HG03064 (cell line): Measurements from ENCODE around the gene SPACA4.
"Not testable (repeated sequence)": the region's sequence is repeated elsewhere in the genome, so short reads cannot be mapped to it uniquely, and the experiment has no call there.

Source experiments
- ATAC-seq: cut with Tn5 transposase; IDR thresholded peaks from one replicate; pipeline ENCODE4 v1.9.1; 2021; ENCODE audit warnings: low read depth; ENCODE audit not compliant: unreplicated experiment

SPACA4 gene, protein sequence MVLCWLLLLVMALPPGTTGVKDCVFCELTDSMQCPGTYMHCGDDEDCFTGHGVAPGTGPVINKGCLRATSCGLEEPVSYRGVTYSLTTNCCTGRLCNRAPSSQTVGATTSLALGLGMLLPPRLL

DNA sequence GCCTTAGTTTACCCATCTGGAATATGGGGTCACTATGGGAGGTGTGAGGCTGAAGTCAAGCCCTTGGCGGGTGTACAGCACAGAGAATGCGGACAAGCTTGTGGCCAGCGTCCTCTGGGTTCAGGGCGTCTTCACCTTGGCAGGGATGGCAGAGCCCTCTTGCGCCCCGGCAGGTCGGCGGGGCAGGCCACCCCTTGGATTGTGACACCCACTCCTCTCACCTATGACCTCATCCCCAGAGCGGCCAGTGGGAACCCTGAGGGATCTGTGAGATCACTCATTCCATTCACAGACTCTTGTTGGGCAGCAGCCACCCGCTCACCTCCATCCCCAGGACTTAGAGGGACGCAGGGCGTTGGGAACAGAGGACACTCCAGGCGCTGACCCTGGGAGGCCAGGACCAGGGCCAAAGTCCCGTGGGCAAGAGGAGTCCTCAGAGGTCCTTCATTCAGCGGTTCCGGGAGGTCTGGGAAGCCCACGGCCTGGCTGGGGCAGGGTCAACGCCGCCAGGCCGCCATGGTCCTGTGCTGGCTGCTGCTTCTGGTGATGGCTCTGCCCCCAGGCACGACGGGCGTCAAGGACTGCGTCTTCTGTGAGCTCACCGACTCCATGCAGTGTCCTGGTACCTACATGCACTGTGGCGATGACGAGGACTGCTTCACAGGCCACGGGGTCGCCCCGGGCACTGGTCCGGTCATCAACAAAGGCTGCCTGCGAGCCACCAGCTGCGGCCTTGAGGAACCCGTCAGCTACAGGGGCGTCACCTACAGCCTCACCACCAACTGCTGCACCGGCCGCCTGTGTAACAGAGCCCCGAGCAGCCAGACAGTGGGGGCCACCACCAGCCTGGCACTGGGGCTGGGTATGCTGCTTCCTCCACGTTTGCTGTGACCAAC is at the start of gene SPACA4:
Gene SPACA4 (plus strand): TSS at position 280 of the 896 bp plus-strand sequence. CDS start 237 bp downstream, at position 517.
- no peak for ATAC-seq

- ATAC-seq = no peak
Observed at GRCh38 chr19:48556825-48557224, 49.7 kb upstream of the SPACA4 start.

- no peak for ATAC-seq
Observed at GRCh38 chr19:48558018-48558684, 48.4 kb upstream of the SPACA4 start.

DNA sequence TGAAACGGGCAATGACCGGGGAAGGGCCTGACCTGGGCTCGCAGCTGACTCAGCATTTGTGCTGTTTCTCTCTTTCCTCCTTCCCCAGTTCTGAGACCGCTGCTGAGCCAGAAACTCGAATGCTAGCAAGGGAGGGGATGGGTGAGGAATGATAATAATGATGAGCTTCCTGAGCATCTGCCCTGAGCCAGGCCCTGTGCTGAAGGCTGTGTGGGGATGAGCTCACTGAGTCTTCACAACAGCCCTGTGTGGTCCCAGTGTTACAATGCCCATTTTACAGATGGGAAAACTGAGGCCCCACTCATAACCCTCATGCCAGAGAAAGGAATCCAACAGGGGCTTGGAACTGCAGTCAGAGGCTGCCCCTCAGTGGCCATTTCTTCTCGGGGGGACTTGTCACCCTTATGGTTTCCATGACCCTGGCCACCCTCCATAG is 46.4 kb upstream of the SPACA4 start:
- ATAC-seq = no peak

GRCh38 chr19:48561412-48561811 is 45.1 kb upstream of the SPACA4 start:
- ATAC-seq = no peak

DNA sequence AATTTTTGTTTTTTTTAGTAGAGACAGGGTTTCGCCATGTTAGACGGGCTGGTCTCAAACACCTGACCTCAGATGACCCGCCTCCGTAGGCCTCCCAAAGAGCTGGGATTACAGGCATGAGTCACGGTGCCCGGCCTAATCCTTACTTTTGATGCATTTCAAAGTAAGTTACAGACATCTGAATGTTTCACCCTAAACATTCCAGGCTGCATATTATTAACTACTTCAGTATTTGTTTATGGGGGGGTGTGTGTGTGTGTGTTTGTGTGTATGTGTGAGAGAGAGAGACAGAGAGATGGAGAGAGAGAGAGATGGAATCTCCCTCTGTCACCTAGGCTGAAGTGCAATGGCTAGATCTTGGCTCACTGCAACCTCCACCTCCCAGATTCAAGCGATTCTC is 41.5 kb upstream of the SPACA4 start:
- no peak for ATAC-seq

DNA sequence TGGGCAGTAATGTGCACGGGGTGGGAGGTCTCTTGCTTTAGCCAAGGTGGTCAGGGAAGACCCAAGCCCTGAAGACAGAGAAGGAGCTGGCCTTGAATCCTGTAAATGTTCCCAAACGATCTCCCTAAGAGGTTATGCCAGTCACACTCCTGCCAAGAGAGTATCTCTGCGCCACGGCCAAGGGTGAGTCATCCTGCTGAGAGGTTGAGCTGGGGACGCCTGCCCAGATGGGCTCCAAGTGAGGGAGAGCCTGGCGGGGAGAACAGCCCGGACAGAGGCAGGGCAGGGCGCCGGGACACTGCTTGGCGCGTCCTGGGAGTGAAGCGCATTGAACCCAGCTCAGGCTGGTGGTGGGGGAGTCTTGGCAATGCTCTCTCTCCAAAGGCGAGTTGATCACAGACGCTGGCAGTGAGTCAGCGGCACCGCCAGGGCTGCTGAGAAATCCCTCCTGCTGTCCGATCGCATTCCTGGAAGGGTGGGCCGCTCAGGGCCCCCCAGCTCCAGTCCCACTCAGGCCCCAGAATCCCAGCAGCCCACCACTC is 38.1 kb upstream of the SPACA4 start:
- no peak for ATAC-seq

DNA sequence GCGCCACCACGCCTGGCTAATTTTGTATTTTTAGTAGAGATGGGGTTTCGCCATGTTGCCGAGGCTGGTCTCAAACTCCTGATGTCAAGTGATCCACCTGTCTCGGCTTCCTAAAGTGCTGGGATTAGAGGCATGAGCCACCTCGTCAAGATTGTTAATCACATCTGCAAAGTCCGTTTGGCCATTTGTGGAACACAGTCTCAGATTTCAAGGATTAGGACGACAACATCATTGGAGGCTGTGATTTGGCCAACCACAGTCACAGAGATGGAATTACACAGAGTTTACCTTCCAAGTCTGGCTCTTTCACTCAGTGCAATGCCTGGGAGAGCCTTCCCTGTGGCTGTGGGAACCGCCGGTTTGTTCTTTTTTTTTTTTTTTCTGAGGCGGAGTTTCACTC is 36.7 kb upstream of the SPACA4 start:
- no peak for ATAC-seq

DNA sequence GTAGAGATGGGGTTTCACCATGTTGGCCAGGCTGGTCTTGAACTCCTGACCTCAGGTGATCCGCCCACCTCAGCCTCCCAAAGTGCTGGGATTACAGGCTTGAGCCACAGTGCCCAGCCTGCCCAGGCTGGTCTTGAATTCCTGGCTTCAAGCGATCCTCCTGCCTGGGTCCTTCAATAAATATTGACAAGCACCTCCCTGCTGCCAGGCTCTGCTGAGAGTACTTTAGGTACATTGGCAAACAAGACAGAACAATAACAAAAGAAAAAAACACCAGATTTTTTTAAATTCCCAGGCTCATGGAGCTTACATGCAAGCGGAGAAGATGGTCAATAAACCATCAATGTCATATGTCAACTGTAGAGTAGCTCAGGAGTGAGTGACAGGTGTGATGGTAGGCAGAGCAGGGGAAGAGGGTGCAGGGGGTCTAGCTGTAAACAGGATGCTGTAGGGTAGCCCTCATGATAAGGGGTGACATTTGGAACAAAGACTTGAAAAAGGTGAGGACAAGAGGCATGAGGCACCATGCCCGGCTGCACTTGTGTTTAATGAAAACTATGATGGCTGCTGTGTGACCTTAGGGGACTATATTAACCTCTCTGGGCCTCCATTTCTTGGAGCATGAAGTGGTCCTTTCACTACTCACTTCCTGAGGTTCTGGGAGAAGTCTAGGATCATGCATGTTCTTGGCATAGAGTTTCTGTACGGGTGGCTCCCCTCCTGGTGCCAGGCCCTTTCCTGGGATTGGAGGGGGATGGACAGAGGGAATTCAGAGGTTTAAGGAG is 35.0 kb upstream of the SPACA4 start:
- ATAC-seq = no peak

DNA sequence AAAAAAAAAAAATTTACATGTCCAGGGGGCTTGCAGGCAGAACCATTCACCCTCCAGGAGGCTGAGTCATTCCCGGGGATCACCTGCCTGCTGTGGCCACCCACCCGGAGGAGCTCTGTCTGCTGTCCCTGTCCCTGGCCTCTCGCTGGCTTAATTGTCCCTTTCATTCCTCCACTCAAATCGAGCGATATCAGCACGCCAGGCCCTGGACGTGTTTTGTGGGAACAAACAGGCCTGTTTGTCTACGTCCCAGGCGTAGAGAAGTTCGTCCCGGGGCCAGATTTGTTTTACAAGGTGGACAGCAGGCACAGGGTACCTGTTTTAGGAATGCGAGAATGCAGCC is 33.4 kb upstream of the SPACA4 start:
- ATAC-seq = no peak

GRCh38 chr19:48575931-48576622 is 30.5 kb upstream of the SPACA4 start:
- ATAC-seq = no peak

DNA sequence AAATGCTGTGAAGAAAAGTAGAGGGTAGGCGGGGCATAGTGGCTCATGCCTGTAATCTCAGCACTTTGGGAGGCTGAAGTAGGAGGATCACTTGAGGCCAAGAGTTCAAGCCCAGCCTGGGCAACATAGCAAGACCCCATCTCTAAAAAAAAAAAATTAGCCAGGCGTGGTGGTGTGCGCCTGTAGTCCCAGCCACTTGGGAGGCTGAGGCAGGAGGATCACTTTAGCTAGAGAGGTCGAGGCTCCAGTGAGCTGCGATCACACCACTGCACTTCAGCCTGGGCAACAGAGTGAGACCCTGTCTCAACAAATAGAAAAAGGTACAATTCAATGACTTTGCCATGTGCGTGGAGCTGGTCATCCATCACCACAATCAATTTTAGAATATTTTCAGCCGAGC is 28.6 kb upstream of the SPACA4 start:
- ATAC-seq = not testable (repeated sequence)

DNA sequence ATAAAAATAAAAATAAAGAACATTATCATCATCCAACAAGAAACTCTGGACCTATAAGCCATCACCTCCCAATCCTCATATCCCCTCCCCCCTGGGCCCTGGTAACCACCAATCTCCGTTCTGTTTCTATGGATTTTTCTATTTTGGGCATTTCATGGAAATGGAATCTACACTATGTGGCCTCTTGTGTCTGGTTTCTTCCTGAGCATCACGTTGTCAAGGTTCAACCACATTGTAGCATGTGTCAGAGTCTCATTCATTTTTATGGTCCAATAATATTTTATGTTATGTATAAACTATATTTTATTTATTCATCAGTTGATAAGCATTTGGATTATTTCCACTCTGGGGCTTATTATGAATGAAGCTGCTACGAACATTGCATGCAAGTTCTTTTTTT is 27.7 kb upstream of the SPACA4 start:
- ATAC-seq = no peak

DNA sequence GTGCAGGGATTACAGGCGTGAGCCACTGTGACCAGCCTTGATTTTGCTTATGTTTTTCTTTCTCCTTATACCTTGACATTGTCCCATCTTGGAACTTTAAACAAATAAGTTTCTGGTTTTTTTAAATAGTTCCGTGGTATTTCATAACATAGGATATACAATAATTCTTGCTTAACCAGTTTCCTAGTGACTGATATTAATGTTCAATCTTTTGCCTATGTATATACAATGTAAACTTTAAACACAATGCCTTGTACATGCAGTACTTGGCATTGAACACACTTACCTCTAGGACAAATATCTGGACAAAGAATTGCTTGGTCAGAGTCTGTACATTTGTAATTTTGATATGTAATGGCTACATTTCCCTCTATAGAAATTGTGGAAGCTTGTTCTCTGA is 24.4 kb upstream of the SPACA4 start:
- ATAC-seq = no peak

DNA sequence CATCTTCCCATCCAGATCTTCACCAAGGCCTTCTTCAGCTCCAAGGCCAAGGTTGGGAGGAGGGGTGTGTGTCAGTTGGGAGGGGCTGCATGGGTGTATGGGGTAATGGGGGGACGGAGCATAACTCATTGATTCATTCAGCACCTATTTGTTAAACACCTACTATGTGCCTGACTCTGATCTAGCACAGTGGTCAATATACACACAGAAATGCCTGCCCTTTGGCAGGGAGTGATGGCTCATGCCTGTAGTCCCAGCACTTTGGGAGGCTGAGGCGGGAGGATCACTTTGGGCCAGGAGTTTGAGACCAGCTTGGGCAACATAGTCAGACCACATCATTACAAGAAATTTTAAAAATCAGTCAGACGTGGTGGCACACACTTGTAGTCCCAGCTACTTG is 19.2 kb upstream of the SPACA4 start:
- no peak for ATAC-seq

DNA sequence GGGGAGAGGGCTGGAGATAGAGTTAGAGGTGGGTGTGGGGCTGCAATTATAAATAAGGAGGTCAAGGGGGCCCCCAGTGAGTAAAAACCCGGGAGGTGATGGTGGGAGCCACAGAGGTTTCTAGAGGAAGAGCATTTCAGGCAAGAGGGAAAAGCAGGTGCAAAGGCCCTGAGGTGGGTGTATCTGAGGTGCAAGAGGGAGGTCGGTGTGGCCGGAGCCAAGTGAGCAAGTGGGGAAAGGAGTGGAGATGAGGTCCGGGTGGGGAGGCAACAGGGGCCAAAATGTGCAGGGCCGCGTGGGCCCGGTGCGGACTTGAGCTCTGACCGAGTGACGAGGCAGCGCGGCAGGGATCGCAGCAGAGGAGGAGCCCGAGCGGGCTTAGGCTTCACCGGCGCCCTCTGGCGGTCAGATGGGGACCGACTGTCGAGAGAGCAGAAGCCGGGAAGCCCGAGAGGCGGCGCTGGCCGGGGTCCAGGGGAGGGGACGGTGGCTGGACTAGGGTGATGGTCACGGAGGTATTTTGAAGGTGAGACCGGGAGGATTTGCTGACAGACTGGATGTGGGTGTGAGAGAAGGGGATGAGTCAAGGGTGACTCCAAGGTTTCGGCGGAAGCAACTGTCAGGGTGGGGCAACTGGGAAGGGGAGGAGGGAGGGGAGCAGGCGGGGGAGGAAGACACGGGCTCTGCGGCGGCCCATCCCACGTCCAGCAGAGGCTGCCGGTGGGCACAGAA is 17.7 kb upstream of the SPACA4 start:
- no peak for ATAC-seq

DNA sequence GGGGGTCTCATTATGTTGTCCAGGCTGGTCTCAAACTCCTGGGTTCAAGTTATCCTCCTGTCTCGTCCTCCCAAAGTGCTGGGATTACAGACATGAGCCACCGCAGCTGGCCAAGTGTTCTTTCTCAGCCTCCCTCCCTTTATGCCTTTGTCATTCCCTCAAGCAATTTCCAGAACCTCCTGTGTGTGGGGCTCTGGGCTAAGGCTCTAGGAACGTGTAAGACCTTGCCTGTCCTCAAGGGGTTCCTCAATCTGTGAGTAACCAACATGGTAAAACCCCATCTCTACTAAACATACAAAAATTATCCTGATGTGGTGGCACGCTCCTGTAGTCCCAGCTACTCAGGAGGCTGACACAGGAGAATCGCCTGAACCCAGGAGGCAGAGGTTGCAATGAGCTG is 15.5 kb upstream of the SPACA4 start:
- ATAC-seq = no peak

DNA sequence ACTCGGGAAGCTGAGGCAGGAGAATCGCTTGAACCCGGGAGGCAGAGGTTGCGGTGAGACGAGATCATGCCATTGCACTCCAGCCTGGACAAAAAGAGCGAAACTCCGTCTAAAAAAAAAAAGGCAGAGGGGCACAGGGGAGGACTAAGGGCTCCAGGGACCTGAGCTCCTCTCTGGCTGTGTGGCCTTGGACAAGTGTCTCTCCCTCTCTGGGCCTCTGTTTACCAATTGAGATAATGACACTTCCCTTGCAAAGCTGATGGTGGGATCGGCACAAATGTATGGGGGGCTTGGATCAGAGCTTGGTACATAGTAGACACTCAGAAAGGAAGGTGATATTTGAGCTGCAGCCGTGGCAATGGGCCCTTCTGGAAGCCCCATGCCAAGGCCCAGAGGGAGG is 11.4 kb upstream of the SPACA4 start:
- ATAC-seq = no peak

GRCh38 chr19:48595833-48596232 is 10.7 kb upstream of the SPACA4 start:
- ATAC-seq = no peak
